ENCODE measurements around the gene GABBR2.

DNA sequence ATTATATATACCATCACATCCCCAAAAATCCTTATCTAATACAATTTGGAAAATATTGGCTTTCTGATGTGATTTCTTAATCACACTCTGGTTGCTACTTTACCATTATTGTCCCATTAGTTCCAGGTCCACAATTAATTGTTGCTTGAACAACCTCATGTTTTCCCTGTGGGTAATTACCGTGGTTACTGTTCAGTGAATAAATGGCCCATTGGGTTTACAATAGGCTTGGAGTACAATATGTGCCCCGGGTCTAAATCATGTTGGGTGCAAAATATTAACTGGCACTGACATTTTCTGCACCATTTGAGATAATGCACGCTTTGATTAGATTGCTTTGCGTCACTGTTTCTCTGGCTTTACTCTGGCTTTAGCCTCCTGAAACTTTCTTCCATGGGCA, 163.7 kb downstream of the GABBR2 start:
- TF ChIP-seq, protein P1, sequence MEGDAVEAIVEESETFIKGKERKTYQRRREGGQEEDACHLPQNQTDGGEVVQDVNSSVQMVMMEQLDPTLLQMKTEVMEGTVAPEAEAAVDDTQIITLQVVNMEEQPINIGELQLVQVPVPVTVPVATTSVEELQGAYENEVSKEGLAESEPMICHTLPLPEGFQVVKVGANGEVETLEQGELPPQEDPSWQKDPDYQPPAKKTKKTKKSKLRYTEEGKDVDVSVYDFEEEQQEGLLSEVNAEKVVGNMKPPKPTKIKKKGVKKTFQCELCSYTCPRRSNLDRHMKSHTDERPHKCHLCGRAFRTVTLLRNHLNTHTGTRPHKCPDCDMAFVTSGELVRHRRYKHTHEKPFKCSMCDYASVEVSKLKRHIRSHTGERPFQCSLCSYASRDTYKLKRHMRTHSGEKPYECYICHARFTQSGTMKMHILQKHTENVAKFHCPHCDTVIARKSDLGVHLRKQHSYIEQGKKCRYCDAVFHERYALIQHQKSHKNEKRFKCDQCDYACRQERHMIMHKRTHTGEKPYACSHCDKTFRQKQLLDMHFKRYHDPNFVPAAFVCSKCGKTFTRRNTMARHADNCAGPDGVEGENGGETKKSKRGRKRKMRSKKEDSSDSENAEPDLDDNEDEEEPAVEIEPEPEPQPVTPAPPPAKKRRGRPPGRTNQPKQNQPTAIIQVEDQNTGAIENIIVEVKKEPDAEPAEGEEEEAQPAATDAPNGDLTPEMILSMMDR (IDR thresholded peaks at IDR 0.05): no peak
- no peak for TF ChIP-seq POLR2A (IDR thresholded peaks at IDR 0.05)

Measured in adrenal gland (tissue), 5 donors.